ENCODE measurements around the gene FLRT1. TPM values are rescaled to one million over a fixed set of nuclear protein-coding genes. Genes with fewer than 3 reads are reported as not detected.

Gene FLRT1
- total RNA-seq, 1 donor from 2014 or later = not detected

DNA sequence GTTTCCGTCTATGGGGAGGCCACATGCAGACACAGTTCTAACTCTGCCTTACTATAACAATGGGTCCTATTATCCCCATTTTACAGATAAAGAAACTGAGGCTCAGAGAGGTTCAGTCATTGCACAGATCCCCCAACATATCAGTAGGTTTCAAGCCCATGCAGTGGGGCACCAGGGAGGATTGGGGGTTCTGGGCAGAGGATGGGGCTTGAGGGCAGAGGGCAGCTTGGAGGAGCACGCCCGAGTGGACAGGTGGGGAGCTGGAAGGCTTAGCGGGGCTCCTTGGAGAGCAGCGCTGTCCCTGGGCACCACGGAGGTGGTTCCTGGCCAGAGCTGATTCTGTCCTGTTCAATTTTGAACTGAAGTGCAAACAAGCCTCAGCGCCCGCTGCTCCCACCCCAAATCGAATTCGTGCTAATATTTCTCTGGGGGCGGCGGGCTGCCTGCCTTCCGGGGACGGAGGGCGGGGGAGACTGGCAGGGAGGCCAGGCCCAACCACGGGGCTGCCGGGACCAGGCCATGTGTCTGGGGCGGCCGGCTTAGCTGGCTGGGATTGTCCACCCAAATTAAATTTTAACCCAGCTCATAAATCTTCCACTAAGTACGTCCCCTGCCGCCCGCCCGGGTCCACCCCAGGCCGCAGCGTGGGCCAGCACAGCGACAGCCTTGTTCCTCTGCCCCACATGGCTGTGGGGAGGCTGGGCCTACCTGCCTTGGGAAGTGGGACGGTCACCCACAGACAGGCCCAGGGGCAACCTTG is 49.4 kb downstream of the FLRT1 start:
- peak overlapping the region; percentile 26 for H3K4me3 ChIP-seq (ENCODE audit: low read depth, low read length)
- TF ChIP-seq, protein P1, sequence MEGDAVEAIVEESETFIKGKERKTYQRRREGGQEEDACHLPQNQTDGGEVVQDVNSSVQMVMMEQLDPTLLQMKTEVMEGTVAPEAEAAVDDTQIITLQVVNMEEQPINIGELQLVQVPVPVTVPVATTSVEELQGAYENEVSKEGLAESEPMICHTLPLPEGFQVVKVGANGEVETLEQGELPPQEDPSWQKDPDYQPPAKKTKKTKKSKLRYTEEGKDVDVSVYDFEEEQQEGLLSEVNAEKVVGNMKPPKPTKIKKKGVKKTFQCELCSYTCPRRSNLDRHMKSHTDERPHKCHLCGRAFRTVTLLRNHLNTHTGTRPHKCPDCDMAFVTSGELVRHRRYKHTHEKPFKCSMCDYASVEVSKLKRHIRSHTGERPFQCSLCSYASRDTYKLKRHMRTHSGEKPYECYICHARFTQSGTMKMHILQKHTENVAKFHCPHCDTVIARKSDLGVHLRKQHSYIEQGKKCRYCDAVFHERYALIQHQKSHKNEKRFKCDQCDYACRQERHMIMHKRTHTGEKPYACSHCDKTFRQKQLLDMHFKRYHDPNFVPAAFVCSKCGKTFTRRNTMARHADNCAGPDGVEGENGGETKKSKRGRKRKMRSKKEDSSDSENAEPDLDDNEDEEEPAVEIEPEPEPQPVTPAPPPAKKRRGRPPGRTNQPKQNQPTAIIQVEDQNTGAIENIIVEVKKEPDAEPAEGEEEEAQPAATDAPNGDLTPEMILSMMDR (conservative IDR thresholded peaks at IDR 0.05; ENCODE audit: low read depth, low read length) = no peak
- no peak for DNase-seq (ENCODE audit: low read depth)

Other genes with a start within 250 kb of the FLRT1 start
- gene SPINDOC, start 222.5 kb upstream of the FLRT1 start, total RNA-seq = 50.9 and 57.4 TPM in 2 replicates
- 33.6 and 36.2 TPM in 2 replicates for gene MARK2, start 196.8 kb upstream of the FLRT1 start, total RNA-seq
- 3.1 and 4.8 TPM in 2 replicates for gene RCOR2, start 118.8 kb upstream of the FLRT1 start, total RNA-seq
- gene NAA40, start 96.9 kb upstream of the FLRT1 start, total RNA-seq = 17.6 and 19.4 TPM in 2 replicates
- 539 and 593 TPM in 2 replicates for gene COX8A, start 61.3 kb upstream of the FLRT1 start, total RNA-seq
- 109 and 204 TPM in 2 replicates for gene OTUB1, start 49.5 kb upstream of the FLRT1 start, total RNA-seq
- gene MACROD1, start 130.2 kb downstream of the FLRT1 start, total RNA-seq = 18.7 and 27.8 TPM in 2 replicates
- gene STIP1, start 150.2 kb downstream of the FLRT1 start, total RNA-seq = 275 and 315 TPM in 2 replicates
- gene FERMT3, start 170.8 kb downstream of the FLRT1 start, total RNA-seq = 0.29 and 2.8 TPM in 2 replicates
- gene TRPT1, start 190.3 kb downstream of the FLRT1 start, total RNA-seq = 63.3 and 98.1 TPM in 2 replicates
- 69.2 and 91.9 TPM in 2 replicates for gene NUDT22, start 190.3 kb downstream of the FLRT1 start, total RNA-seq
- 12.5 and 17.6 TPM in 2 replicates for gene DNAJC4, start 194.6 kb downstream of the FLRT1 start, total RNA-seq
- 15.6 and 25.7 TPM in 2 replicates for gene VEGFB, start 198.7 kb downstream of the FLRT1 start, total RNA-seq
- 72.6 and 184 TPM in 2 replicates for gene FKBP2, start 205.2 kb downstream of the FLRT1 start, total RNA-seq
- gene PPP1R14B, start 211.0 kb downstream of the FLRT1 start, total RNA-seq = 674 and 753 TPM in 2 replicates
- gene PLCB3, start 215.6 kb downstream of the FLRT1 start, total RNA-seq = 42.8 and 43.5 TPM in 2 replicates
- gene BAD, start 248.7 kb downstream of the FLRT1 start, total RNA-seq = 113 and 156 TPM in 2 replicates
- gene GPR137, start 249.9 kb downstream of the FLRT1 start, total RNA-seq = 16.3 and 24.8 TPM in 2 replicates

Data from epithelial cell of proximal tubule (primary cell).